Measurements from ENCODE around the gene DCAKD.

The DCAKD gene

GRCh38 chr17:45040459-45040858 lies 11.0 kb downstream of the DCAKD start:
- no peak for DNase-seq (ENCODE audit: low read depth)
- no peak overlapping the region for H3K4me3 ChIP-seq (ENCODE audit: low read depth, low read length)
- TF ChIP-seq POLR2A (IDR thresholded peaks at IDR 0.05; ENCODE audit: extremely low read depth, insufficient read length) (no peak), CTCF (IDR thresholded peaks at IDR 0.05; ENCODE audit: low read depth, low read length) (no peak), MYC (IDR thresholded peaks at IDR 0.05; ENCODE audit: low read depth, low read length) (no peak), MAX (IDR thresholded peaks at IDR 0.05; ENCODE audit: low read depth, low read length) (no peak)

GRCh38 chr17:45038728-45039634 lies 12.5 kb downstream of the DCAKD start:
- no peak overlapping the region for H3K4me3 ChIP-seq (ENCODE audit: low read depth, low read length)
- TF ChIP-seq CTCF (IDR thresholded peaks at IDR 0.05; ENCODE audit: low read depth, low read length), result no peak
- TF ChIP-seq POLR2A (IDR thresholded peaks at IDR 0.05; ENCODE audit: extremely low read depth, insufficient read length), result no peak
- TF ChIP-seq MAX (IDR thresholded peaks at IDR 0.05; ENCODE audit: low read depth, low read length), result no peak
- TF ChIP-seq MYC (IDR thresholded peaks at IDR 0.05; ENCODE audit: low read depth, low read length), result no peak
- DNase-seq (ENCODE audit: low read depth), result no peak

GRCh38 chr17:45036691-45037090 lies 14.7 kb downstream of the DCAKD start:
- TF ChIP-seq MYC (IDR thresholded peaks at IDR 0.05; ENCODE audit: low read depth, low read length), result no peak
- no peak for TF ChIP-seq CTCF (IDR thresholded peaks at IDR 0.05; ENCODE audit: low read depth, low read length)
- TF ChIP-seq POLR2A (IDR thresholded peaks at IDR 0.05; ENCODE audit: extremely low read depth, insufficient read length), result no peak
- TF ChIP-seq MAX (IDR thresholded peaks at IDR 0.05; ENCODE audit: low read depth, low read length), result no peak
- DNase-seq (ENCODE audit: low read depth), result no peak
- no peak overlapping the region for H3K4me3 ChIP-seq (ENCODE audit: low read depth, low read length)

- DNase-seq (ENCODE audit: low read depth), result no peak
- TF ChIP-seq POLR2A (IDR thresholded peaks at IDR 0.05; ENCODE audit: extremely low read depth, insufficient read length), result no peak
- no peak overlapping the region for H3K4me3 ChIP-seq (ENCODE audit: low read depth, low read length)
Measured at GRCh38 chr17:45035848-45036247, 15.6 kb downstream of the DCAKD start.

- TF ChIP-seq CTCF (IDR thresholded peaks at IDR 0.05; ENCODE audit: low read depth, low read length), result no peak
- no peak for TF ChIP-seq MAX (IDR thresholded peaks at IDR 0.05; ENCODE audit: low read depth, low read length)
- no peak for TF ChIP-seq MYC (IDR thresholded peaks at IDR 0.05; ENCODE audit: low read depth, low read length)
- TF ChIP-seq POLR2A (IDR thresholded peaks at IDR 0.05; ENCODE audit: extremely low read depth, insufficient read length), result no peak
- no peak for DNase-seq (ENCODE audit: low read depth)
- H3K4me3 ChIP-seq (ENCODE audit: low read depth, low read length), result no peak overlapping the region
Measured at GRCh38 chr17:45034599-45034998, 16.8 kb downstream of the DCAKD start.

GRCh38 chr17:45032174-45032541 lies 19.3 kb downstream of the DCAKD start:
- TF ChIP-seq CTCF (IDR thresholded peaks at IDR 0.05; ENCODE audit: low read depth, low read length) (no peak), MAX (IDR thresholded peaks at IDR 0.05; ENCODE audit: low read depth, low read length) (no peak)
- no peak overlapping the region for H3K4me3 ChIP-seq (ENCODE audit: low read depth, low read length)
- DNase-seq (ENCODE audit: low read depth), result no peak

Data from NB4 (cell line).